ENCODE results near the gene TNFRSF11A.

The TNFRSF11A gene

DNA sequence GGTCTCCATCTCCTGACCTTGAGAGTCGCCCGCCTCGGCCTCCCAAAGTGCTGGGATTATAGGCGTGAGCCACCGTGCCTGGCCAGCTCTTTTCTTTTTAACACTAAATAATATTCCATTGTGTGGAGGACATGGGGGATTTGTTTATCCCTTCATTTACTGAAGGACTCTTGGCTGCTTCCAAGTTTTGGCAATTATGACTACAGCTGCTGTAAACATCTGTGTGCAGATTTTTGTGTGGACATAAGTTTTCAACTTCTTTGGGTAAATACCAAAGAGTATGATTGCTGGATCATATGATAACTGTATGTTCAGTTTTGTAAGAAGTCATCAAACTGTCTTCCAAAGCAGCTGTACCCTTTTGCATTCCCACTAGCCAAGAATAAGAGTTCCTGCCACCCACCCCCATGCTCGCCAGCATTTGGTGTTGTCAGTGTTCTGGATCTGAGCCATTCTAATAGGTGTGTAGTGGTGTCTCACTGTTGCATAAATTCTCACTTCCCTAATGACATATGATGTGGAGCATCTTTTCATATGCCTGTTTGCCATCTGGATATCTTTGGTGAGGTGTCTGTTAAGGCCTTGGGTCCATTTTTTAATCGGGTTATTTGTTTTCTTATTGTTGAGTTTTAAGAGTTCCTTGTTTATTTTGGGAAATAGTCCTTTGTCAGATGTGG, 52.2 kb downstream of the TNFRSF11A start:
- Histone ChIP-seq H3K4me3 (ENCODE audit: low read length in 2 of 2) (no peak overlapping the region), H2AK5ac (ENCODE audit: low read depth, low read length) (no peak overlapping the region), H3K4me1 (ENCODE audit: control insufficient read depth in 2 of 2, insufficient read depth in 1 of 2, low read depth in 1 of 2, low read length in 2 of 2) (no peaks in the 10 kb centered on the region), H3K4ac (ENCODE audit: low read length) (no peak overlapping the region), H4K8ac (ENCODE audit: low read depth, low read length) (no peak overlapping the region), H3K27ac (replicated peaks; ENCODE audit: low read length) (no peak overlapping the region), H2BK12ac (ENCODE audit: low read length) (no peak overlapping the region), H2AFZ (ENCODE audit: low read length) (no peak overlapping the region), H3K4me2 (ENCODE audit: insufficient read depth, low read length, poor library complexity, severe bottlenecking) (no peak overlapping the region), H3K18ac (ENCODE audit: low read length) (no peak overlapping the region), H3K23ac (ENCODE audit: low read depth, low read length, poor library complexity) (no peak overlapping the region), H2BK120ac (ENCODE audit: low read depth, low read length) (no peak overlapping the region), H2BK5ac (ENCODE audit: low read length) (no peak overlapping the region), H3K9ac (ENCODE audit: low read depth, low read length, poor library complexity) (no peak overlapping the region), H3K14ac (ENCODE audit: low read length) (no peak overlapping the region), H3K9me3 (replicated peaks in 1 of 2; ENCODE audit: control insufficient read depth in 2 of 2, insufficient read depth in 1 of 2, low read depth in 1 of 2, low read length in 2 of 2) (no peaks in the 10 kb centered on the region), H3K27me3 (ENCODE audit: control insufficient read depth in 3 of 3, insufficient read depth in 3 of 3, low read depth in 1 of 3, low read length in 3 of 3) (peaks cover 0 to 2% (median 0%) of the 10 kb centered on the region in 3 experiments), H2BK15ac (ENCODE audit: low read length) (no peak overlapping the region), H4K91ac (ENCODE audit: low read depth, low read length, poor library complexity) (no peak overlapping the region), H3K79me1 (ENCODE audit: low read depth, low read length) (no peaks in the 10 kb centered on the region), H3K36me3 (replicated peaks in 1 of 2; ENCODE audit: control insufficient read depth in 2 of 2, insufficient read depth in 2 of 2, low read length in 2 of 2) (no peaks in the 10 kb centered on the region)
- WGBS, 2 donors (ENCODE audit: extremely low coverage in 2 of 2, insufficient read length in 2 of 2, insufficient replicate concordance in 1 of 2) = no CpG with 5 or more reads among the region's 7 CpGs
- no peak for DNase-seq (ENCODE audit: low spot score)

DNA sequence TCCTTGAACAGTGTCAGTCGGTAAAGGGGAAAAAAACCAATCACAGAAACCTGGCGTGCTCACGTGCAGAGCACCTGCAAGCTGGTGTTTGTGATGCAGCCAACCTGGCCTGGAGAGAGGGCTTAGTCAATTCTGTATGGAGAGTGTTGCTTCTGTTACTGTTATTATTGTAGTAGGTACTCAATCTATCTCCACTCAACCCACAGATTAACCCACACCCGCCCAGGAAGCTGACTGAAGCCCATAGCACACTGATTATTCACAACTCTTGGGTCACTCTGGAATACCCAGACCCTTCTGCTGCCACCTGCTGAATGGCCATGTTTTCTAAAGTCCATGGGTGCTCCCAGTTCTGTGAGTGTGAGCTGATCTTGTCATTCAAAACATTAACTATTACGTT, 53.9 kb downstream of the TNFRSF11A start:
- Histone ChIP-seq H3K4me1 (ENCODE audit: control insufficient read depth in 2 of 2, insufficient read depth in 1 of 2, low read depth in 1 of 2, low read length in 2 of 2) (no peaks in the 10 kb centered on the region), H2BK15ac (ENCODE audit: low read length) (no peak overlapping the region), H3K4me2 (ENCODE audit: insufficient read depth, low read length, poor library complexity, severe bottlenecking) (no peak overlapping the region), H4K91ac (ENCODE audit: low read depth, low read length, poor library complexity) (no peak overlapping the region), H3K23ac (ENCODE audit: low read depth, low read length, poor library complexity) (no peak overlapping the region), H3K4ac (ENCODE audit: low read length) (no peak overlapping the region), H3K4me3 (ENCODE audit: low read length in 2 of 2) (no peak overlapping the region), H3K9me3 (replicated peaks in 1 of 2; ENCODE audit: control insufficient read depth in 2 of 2, insufficient read depth in 1 of 2, low read depth in 1 of 2, low read length in 2 of 2) (no peaks in the 10 kb centered on the region), H2AK5ac (ENCODE audit: low read depth, low read length) (no peak overlapping the region), H3K27ac (replicated peaks; ENCODE audit: low read length) (no peak overlapping the region), H3K79me1 (ENCODE audit: low read depth, low read length) (no peaks in the 10 kb centered on the region), H4K8ac (ENCODE audit: low read depth, low read length) (no peak overlapping the region), H3K36me3 (replicated peaks in 1 of 2; ENCODE audit: control insufficient read depth in 2 of 2, insufficient read depth in 2 of 2, low read length in 2 of 2) (no peaks in the 10 kb centered on the region), H3K9ac (ENCODE audit: low read depth, low read length, poor library complexity) (peak overlapping the region; percentile 22), H2BK120ac (ENCODE audit: low read depth, low read length) (no peak overlapping the region), H2BK12ac (ENCODE audit: low read length) (no peak overlapping the region), H3K14ac (ENCODE audit: low read length) (no peak overlapping the region), H2AFZ (ENCODE audit: low read length) (no peak overlapping the region), H3K18ac (ENCODE audit: low read length) (no peak overlapping the region), H3K27me3 (ENCODE audit: control insufficient read depth in 3 of 3, insufficient read depth in 3 of 3, low read depth in 1 of 3, low read length in 3 of 3) (peaks cover 0 to 2% (median 0%) of the 10 kb centered on the region in 3 experiments), H2BK5ac (ENCODE audit: low read length) (no peak overlapping the region)
- WGBS, 2 donors (ENCODE audit: extremely low coverage in 2 of 2, insufficient read length in 2 of 2, insufficient replicate concordance in 1 of 2) = no CpG with 5 or more reads among the region's 5 CpGs
- no peak for DNase-seq (ENCODE audit: low spot score)

DNA sequence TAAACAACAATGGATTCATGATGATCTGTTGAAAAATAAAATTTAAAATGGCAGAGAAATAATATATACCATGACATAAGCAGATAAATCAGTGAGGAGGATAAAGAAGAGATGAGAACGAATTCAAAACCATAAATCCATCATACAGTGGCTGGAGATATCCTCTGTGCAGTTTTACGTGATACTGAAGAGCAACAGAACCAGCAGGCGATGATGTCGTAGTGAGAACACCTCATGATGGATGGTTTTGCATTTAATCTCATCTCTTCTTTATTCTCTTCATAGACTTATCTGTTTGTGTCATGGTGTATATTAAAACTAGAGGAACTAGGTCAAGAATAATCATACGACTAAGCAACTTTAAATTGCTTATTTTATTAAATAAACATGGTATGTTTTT, 56.3 kb downstream of the TNFRSF11A start:
- no peak overlapping the region for H2AK5ac ChIP-seq (ENCODE audit: low read depth, low read length)
- H4K8ac ChIP-seq (ENCODE audit: low read depth, low read length) = no peak overlapping the region
- no peak overlapping the region for H3K9ac ChIP-seq (ENCODE audit: low read depth, low read length, poor library complexity)
- H3K79me1 ChIP-seq (ENCODE audit: low read depth, low read length) = no peaks in the 10 kb centered on the region
- H3K14ac ChIP-seq (ENCODE audit: low read length) = no peak overlapping the region
- H2BK12ac ChIP-seq (ENCODE audit: low read length) = no peak overlapping the region
- no peak overlapping the region for H2AFZ ChIP-seq (ENCODE audit: low read length)
- peaks cover 0 to 2% (median 0%) of the 10 kb centered on the region in 3 experiments for H3K27me3 ChIP-seq (ENCODE audit: control insufficient read depth in 3 of 3, insufficient read depth in 3 of 3, low read depth in 1 of 3, low read length in 3 of 3)
- WGBS, 2 donors (ENCODE audit: extremely low coverage in 2 of 2, insufficient read length in 2 of 2, insufficient replicate concordance in 1 of 2) = no CpG with 5 or more reads among the region's 5 CpGs
- H3K9me3 ChIP-seq (replicated peaks in 1 of 2; ENCODE audit: control insufficient read depth in 2 of 2, insufficient read depth in 1 of 2, low read depth in 1 of 2, low read length in 2 of 2) = no peaks in the 10 kb centered on the region
- H3K4me1 ChIP-seq (ENCODE audit: control insufficient read depth in 2 of 2, insufficient read depth in 1 of 2, low read depth in 1 of 2, low read length in 2 of 2) = no peaks in the 10 kb centered on the region
- H3K4me2 ChIP-seq (ENCODE audit: insufficient read depth, low read length, poor library complexity, severe bottlenecking) = no peak overlapping the region
- no peak overlapping the region for H2BK120ac ChIP-seq (ENCODE audit: low read depth, low read length)
- H2BK5ac ChIP-seq (ENCODE audit: low read length) = no peak overlapping the region
- H2BK15ac ChIP-seq (ENCODE audit: low read length) = no peak overlapping the region
- H3K18ac ChIP-seq (ENCODE audit: low read length) = no peak overlapping the region
- no peaks in the 10 kb centered on the region for H3K36me3 ChIP-seq (replicated peaks in 1 of 2; ENCODE audit: control insufficient read depth in 2 of 2, insufficient read depth in 2 of 2, low read length in 2 of 2)
- H4K91ac ChIP-seq (ENCODE audit: low read depth, low read length, poor library complexity) = no peak overlapping the region
- no peak overlapping the region for H3K27ac ChIP-seq (replicated peaks; ENCODE audit: low read length)
- DNase-seq (ENCODE audit: low spot score) = no peak
- no peak overlapping the region for H3K4ac ChIP-seq (ENCODE audit: low read length)
- H3K4me3 ChIP-seq (ENCODE audit: low read length in 2 of 2) = no peak overlapping the region
- no peak overlapping the region for H3K23ac ChIP-seq (ENCODE audit: low read depth, low read length, poor library complexity)

GRCh38 chr18:62384068-62384467, 59.0 kb downstream of the TNFRSF11A start:
- H2BK5ac ChIP-seq (ENCODE audit: low read length) = no peak overlapping the region
- H3K27me3 ChIP-seq (ENCODE audit: control insufficient read depth in 3 of 3, insufficient read depth in 3 of 3, low read depth in 1 of 3, low read length in 3 of 3) = peaks cover 0 to 2% (median 0%) of the 10 kb centered on the region in 3 experiments
- H3K79me1 ChIP-seq (ENCODE audit: low read depth, low read length) = no peaks in the 10 kb centered on the region
- H3K36me3 ChIP-seq (replicated peaks in 1 of 2; ENCODE audit: control insufficient read depth in 2 of 2, insufficient read depth in 2 of 2, low read length in 2 of 2) = no peaks in the 10 kb centered on the region
- H2BK12ac ChIP-seq (ENCODE audit: low read length) = no peak overlapping the region
- no peak overlapping the region for H3K9ac ChIP-seq (ENCODE audit: low read depth, low read length, poor library complexity)
- no peaks in the 10 kb centered on the region for H3K9me3 ChIP-seq (replicated peaks in 1 of 2; ENCODE audit: control insufficient read depth in 2 of 2, insufficient read depth in 1 of 2, low read depth in 1 of 2, low read length in 2 of 2)
- H3K4ac ChIP-seq (ENCODE audit: low read length) = no peak overlapping the region
- no peak overlapping the region for H2AFZ ChIP-seq (ENCODE audit: low read length)
- H3K4me3 ChIP-seq (ENCODE audit: low read length in 2 of 2) = no peak overlapping the region
- no peak overlapping the region for H3K27ac ChIP-seq (replicated peaks; ENCODE audit: low read length)
- no peak overlapping the region for H3K23ac ChIP-seq (ENCODE audit: low read depth, low read length, poor library complexity)
- no peak overlapping the region for H4K8ac ChIP-seq (ENCODE audit: low read depth, low read length)
- H3K4me2 ChIP-seq (ENCODE audit: insufficient read depth, low read length, poor library complexity, severe bottlenecking) = no peak overlapping the region
- DNase-seq (ENCODE audit: low spot score) = no peak
- no peaks in the 10 kb centered on the region for H3K4me1 ChIP-seq (ENCODE audit: control insufficient read depth in 2 of 2, insufficient read depth in 1 of 2, low read depth in 1 of 2, low read length in 2 of 2)
- no CpG with 5 or more reads among the region's 1 CpG for WGBS, 2 donors (ENCODE audit: extremely low coverage in 2 of 2, insufficient read length in 2 of 2, insufficient replicate concordance in 1 of 2)
- H2BK120ac ChIP-seq (ENCODE audit: low read depth, low read length) = no peak overlapping the region
- H3K18ac ChIP-seq (ENCODE audit: low read length) = no peak overlapping the region
- H2BK15ac ChIP-seq (ENCODE audit: low read length) = no peak overlapping the region
- no peak overlapping the region for H2AK5ac ChIP-seq (ENCODE audit: low read depth, low read length)
- H3K14ac ChIP-seq (ENCODE audit: low read length) = no peak overlapping the region
- H4K91ac ChIP-seq (ENCODE audit: low read depth, low read length, poor library complexity) = no peak overlapping the region

Measured in neuronal stem cell (in vitro differentiated cells).